ENCODE results near the gene WDCP. TPM values are rescaled to one million over a fixed set of nuclear protein-coding genes. Genes with fewer than 3 reads are reported as not detected.
A peak's percentile ranks its signal among the peaks of the same experiment; 100 is the strongest.
"Not testable (repeated sequence)": the region's sequence is repeated elsewhere in the genome, so short reads cannot be mapped to it uniquely, and the experiment has no call there.

WDCP gene
- polyA plus RNA-seq, 10 donors: 8.3 to 12.2 (median 10.4) TPM

DNA sequence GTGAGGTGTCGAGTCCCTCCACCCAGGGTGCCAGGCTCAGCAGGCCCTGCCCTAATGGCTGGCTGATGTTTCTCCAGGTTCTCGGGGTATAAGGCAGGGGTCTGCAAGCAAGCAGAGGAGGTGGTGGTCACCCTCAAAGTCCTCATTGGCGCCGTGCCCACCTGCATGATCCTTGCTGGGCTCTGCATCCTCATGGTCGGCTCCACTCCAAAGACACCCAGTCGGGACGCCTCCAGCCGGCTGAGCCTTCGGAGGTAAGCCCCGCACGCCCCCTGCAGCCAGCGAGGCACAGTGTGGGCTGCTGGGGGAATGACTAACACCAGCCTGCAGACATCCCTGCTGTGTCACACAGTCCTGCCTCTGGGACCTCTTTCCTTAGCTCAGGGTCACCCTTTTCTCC is 23.2 kb downstream of the WDCP start:
- no peak for DNase-seq

DNA sequence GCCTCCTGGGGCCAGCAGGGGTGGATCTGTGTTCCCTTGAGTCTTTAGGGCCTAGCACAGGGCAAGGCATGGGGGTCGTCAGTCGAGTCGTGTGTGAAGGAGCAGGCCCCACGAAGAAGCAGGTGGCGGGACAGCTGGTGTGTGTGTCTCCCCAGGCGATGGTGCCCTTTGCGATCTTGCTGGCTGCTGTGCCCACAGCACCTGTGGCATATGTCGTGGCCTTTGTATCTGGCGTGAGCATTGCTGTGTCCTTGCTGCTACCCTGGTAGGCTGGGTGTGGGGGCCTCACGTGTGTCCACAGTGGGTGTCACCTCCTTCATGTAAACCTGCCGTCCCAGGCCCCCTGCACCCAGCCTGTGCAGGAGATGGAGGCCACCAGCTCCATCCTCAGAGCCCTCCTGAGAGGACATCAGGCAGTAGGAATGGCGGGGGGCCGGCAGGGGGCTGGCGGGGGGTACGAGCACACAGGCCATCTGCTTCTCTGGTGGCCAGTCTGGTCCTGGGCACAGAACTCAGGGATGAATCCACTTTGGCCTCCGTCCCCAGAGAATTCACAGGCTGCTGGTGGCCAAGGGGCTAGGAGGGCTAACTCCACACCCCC is 24.1 kb downstream of the WDCP start:
- no peak for DNase-seq

DNA sequence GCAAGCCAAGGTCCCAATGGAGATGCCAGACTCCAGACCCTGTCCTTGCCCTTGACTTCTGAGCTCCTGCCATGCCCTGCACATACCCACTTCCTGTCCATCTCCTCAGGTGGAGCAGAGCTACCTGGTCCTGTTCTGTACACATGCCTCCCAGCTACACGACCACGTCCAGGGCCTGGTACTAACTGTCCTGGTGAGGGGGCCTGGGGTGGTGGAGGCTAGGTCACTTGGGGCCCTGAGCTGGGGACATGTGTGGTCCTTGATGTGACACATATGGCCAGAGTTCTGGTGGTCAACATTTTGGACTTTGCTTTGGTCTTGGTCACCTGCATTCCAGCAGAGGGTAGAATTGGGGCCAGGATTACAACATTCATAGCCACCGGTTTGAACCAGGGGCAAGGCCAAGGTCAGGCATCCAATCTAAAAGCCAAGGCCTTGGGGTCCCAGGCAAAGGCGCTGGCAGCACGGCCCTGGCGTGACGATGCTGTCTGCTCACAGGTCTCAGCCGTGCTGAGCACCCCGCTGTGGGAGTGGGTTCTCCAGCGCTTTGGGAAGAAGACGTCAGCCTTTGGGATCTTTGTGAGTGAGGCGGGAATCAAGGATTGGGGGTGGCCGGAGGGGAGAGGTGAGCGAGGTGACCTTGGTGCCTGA is 24.7 kb downstream of the WDCP start:
- no peak for DNase-seq

DNA sequence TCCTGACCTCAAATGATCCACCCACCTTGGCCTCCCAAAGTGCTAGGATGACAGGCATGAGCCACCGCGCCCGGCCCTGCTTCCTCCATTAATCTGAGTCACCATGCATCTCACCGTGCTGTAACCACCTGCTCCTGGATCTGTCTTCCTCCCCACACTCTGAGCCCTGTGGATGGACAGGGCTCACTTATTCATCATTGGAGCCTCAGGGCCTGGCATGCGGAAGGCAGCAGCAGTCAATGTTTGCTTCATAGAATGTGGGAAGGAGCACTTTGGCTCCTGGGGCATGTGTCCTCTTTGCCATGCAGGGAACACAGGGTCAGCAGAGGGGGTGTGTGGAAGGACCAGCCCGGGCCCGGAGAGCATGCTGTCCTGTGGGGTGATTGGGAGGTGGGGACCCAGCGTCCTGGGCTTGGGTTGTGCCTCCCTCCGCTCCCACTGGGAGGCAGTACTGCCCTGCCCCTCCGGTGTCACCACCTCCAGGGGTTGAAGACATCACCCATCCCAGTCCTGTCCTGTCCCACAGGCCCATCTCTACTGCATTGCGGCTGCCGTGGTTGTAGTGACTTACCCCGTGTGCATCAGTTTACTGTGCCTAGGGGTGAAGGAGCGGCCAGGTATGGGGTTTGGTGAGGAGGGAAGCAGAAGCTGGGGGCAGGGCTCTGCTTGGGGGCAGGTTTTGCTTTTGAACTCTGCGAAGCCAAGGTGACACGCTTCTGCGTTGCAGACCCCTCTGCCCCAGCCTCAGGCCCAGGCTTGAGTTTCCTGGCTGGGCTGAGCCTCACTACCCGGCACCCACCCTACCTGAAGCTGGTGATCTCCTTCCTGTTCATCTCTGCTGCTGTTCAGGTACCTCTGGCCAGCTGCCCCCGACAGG is 25.8 kb downstream of the WDCP start:
- no peak for DNase-seq

DNA sequence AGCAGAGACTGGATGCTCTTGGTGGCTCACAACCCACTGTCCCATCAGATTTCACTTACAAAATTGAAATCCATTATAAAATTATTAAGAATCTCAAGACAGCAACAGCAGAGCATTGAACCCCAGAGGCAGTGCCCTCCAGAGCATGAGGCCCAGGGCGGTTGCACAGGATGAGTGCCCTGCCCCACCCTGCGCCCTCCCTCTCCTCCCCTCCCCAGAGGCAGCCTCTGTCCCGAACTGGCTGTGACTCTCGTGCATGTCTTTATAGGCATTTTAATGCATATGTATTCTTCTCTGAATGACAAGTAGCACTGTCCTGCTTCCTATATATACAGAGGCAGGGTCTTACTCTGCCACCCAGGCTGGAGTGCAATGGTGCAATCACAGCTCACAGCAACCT is 26.9 kb downstream of the WDCP start:
- DNase-seq: no peak

DNA sequence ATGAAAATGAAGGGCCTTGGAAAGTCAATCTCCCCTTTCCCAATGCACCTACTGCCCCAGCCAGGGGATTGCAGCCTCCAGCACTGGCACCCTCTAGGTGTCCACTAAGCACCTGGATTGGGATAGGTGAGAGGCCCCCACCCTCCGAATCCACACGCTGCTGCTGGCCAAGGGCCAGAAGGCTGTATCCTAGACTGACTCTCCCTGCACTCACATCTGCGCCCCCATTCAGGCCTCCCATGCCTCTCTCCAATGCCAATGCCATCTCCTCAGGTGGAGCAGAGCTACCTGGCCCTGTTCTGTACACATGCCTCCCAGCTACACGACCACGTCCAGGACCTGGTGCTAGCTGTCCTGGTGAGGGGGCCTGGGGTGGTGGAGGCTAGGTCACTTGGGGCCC is 27.5 kb downstream of the WDCP start:
- no peak for DNase-seq

DNA sequence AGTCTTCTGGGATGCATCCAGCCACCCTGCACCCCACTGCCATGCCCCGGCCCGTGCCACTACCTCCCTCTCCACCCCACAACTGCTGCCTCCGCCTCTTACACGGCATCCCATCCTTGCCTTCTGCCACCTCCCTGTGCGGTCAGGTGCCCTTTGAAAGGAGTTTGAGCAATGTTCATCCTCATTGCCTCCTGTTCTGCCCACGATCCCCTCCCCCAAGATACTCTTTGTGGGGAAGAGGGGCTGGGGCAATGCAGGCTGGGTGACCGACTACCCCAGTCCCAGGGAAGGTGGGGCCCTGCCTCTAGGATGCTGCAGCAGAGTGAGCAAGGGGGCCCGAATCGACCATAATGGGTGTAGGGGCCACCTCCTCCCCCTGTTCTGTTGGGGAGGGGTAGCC is 28.9 kb downstream of the WDCP start:
- no peak for DNase-seq

DNA sequence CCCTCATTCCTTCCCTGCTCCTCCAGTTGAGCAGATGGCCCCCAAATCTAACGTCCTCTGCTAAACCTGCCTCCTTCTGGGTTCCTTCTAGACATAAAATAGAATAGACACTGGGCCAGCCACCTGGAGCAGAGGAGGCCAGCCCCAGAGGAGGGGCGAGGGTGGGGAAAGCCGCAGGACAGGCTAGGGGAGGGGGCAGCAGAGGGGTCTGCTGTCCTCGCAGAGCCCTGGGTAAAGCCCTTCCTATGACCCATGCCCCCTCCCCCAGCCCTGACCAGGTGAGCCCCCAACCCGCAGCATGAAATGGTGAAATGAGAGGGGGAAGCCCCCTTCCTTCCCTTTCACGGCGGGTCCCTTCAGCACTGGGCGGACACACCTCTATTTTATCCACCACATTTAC is 29.5 kb downstream of the WDCP start:
- DNase-seq: no peak

DNA sequence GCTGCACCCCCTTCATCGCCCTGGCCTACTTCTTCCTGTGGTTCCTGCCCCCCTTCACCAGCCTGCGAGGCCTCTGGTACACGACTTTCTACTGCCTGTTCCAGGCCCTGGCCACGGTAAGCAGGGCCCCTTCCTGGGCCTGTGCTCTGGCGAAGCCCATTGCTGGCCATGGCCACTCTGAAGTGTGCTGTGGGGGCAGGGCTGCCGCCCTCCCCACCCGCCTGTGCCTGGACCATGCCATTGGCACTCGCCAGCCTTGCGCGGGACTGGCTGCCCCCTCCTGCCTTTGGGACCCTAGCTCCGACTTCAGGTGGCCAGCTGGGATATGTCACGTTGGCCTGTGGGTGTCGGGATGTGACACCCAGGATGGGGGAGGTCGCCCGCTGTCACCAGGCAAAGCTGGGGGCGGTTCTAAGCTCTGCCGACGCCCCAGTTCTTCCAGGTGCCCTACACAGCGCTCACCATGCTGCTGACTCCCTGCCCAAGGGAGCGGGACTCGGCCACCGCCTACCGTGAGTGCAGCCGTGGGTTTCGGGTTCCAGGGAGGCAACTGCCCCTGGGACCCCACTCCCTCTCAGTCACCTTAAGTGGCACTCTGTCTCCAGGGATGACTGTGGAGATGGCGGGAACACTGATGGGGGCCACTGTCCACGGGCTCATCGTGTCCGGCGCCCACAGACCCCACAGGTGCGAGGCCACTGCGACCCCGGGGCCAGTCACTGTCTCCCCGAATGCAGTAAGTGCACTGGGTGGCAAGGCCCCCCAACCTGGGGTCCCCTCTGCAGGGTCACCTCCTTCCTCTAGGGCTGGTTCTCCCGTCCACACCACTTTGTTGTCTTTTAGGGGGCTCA is 30.1 kb downstream of the WDCP start:
- no peak for DNase-seq

DNA sequence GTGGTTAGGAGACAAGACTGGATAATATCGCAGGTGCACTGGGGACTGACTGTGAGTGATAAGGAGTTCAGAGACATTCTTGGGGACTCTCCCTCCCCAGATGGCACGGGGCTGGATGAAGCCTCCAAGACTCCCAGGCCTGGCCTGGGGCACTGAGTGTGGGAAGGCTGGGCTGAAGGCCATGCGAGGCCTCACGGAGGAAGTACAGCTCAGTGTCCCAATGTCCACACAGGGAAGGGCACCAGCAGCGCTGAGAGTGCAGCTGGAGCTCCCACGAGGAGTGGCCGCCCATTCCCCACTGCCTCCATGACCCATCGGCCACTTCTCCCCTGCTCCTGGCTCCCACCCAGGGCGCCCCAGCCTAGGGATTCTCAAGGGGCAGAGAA is 30.8 kb downstream of the WDCP start:
- DNase-seq: no peak

DNA sequence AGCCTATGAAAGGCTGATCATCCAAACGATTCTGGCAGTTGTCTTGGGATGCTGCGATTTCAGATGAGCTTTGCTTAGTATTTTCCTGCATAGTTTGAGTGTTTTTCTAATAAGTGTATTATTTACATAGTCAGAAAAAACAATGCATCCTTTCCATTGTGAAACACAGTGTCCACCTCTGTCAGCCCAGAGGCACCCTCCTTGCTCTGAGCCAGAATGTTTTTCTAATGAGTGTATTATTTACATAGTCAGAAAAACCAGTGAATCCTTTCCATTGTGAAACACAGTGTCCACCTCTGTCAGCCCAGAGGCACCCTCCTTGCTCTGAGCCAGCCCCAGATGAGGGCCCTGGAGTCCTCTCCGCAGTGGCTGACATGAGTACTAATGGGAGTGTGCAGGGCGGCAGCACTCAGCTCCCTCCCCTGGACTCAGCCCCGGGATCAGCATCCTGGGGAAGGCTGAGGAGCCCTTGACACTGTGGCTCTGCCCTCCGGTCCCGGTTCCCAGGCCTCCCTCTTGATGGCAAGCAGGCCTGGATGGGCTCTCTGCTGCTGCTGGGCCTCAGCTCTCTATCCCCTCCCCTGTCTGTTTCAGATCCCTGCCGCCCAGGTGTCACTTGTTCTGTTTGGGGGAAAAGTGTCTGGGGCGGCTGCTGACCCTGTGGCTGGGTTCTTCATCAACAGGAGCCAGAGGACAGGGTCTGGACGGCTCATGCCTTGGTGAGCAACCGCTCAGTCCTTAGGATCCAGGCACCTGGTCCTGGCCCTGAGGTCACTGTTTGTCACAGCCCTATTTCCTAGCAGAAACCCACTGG is 31.4 kb downstream of the WDCP start:
- no peak for DNase-seq

DNA sequence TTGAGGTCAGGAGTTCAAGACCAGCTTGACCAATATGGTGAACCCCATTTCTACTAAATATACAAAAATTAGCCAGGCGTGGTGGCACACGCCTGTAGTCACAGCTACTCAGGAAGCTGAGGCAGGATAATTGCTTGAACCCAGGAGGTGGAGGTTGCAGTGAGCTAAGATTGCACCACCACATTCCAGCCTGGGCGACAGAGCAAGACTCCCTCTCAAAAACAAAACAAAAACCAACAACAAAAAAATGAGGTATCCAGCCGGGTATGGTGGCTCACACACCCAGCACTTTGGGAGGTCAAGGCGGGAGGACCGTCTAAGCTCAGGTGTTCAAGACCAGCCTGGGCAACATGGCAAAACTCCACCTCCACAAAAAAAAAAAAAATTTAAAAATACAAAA is 32.3 kb downstream of the WDCP start:
- DNase-seq: not testable (repeated sequence)

DNA sequence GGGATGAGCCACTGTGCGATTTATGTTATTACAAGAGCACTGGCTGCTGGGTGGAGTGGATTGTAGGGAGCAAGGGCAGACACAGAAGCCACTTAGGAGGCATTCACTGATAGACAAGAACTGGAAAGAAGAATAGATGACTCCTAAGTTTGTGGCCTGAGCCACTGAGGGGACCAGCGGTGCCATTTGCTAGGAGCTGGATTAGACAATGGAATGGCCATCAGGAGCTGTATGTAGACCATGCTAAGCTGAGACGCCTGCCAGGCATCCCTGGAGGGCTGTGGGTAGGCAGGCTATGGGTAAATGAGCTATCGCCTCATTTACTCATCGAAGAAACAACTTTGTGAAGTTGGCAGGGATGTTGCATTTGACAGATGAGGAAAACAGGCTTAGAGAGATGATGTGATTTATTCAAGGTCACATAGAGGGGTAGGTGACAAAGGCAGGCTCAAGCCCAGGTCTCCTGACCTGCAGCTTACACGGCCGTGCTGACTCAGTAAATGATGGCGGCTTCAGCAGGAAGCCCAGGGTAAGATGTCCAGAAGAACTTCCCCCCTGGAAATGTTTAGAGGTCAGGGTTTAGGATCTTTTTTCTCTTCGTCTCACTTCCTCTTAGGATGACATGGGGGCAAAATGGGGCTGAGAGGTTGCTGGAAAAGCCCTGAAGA is 34.5 kb downstream of the WDCP start:
- DNase-seq: no peak

DNA sequence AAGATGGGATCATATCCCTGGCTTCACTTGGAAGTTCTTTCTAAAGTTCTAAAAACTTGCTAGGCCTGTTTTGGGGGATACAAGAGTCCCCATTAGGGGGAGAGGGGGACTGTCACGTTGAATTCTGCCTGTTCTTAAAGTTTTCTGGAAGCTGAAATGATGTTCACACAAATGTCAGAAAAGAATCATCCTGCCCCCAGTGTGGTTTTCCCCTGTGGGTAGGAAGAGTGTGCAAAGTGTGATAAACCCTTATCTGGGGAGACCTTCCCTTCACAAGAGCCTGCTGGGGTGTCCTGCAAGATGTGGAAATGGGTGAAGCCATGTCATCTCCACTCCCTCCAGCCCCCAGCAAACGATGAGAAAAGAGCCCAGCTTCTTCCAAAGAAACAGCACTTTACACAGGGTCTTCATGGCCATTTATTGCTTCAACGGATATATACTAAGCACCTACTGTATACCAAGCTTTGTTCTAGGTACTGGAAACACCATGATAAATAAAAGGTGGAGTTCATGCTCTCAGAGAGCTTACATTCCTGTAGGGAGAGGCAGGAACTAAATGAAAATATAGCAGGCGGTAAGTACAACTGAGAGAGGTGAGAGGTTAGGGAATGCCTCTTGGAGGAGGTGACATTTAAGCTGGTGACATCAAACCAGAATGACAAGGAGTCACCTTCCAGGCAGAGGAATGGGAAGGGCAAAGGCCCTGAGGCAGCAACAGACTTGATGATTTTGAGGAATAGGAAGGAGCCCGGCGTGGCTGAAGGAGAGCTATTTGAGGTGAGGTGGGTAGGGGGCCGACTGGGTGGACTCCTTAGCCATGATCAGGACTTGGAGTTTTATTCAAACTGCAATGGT is 35.7 kb downstream of the WDCP start:
- no peak for DNase-seq

DNA sequence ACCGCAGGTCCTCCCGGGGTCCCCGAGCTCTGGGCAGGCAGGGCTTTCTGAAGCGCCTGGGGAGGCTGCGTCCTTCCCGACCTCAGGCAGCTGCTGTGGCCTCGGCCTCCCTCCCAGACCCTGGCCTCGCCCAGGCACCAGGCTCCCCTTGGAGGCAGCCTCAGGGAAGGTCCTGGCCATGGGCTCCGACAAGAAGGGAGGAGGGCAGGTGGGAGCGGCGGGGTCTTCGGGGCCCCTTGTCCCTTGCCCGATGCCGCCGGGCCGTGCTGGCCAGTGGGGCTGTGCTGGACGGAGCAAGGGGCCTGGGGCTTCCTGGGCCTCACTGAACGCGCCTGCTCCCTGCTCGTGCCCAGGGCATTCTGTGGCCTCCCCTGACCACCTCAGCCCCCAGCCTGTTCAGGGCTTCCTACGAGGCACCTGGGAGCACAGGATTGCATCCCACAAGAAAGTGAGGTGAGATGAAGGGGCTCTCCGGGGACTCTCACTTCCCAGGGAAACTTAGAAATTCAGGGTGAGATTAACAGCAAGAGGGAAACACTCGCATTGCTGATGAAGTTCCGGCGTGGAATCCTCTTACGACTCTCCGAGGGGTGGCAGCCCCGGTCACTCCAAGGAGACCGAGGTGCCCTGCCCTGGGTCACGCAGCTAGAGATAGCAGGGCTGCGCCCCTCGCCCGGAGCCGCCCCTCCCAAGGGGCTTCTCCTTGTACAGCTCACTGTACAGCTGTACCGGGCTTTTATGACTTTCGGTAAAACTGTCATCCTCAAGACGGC is 36.5 kb downstream of the WDCP start:
- DNase-seq: peak in 1 of 3 donors; percentile 41

DNA sequence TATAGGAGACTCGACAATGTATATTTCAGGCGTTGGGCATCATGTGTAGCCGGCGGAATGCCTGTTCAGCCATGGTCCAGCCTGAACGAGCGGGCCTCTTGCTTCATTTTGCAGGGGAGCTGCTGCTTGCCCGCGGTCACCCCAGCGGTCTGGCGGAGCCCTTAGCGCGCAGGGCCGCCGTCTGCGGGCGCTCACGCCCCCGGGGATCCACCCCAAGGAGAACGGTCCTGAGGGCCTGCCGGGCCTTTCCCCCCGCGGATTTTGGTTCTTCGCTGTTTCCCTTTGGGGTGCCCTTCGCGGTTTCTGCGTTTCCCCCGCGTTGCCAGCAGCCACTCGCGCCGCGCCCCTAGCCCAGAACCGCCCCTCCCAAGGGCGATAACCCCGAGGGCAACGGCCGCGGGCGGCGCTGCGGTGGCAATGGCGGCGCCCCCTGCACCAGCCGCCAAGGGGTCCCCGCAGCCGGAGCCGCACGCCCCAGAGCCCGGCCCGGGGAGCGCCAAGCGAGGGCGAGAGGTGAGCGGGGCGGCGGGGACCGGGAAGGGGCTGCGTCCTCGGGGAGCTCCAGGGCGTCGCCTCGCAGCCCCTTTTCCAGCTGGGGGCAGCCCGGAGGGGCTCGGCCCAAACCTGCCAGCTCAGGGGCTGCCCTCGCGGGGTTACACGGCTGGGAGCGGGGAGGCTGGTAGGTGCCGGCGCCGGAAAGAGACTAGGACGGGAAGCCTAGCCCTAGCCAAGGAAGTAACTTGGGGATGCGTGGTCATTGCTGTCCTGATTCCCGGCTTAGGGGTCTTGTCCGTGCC is 37.3 kb downstream of the WDCP start, which contains the start of gene MFSD2B:
Gene MFSD2B, plus strand, starts transcription at position 406 of the 797 bp plus-strand sequence. Its CDS starts 12 bp downstream, at position 418.
- DNase-seq: peak in 1 of 3 donors; percentile 35

DNA sequence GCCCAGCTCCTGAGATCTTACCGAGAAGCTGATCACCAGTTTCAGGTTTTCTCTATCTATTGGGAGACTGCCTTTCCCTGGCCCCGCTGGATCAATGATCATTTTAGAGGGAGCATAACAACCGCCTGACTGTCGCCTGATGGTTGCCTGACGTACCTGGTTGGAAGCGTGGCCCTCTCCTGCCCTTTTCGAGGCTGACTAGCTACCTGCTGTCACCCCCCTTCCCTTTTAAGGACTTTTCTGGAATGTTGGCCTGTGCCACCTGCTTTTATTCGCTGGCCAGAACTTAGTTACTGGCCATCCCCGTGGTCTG is 37.9 kb downstream of the WDCP start:
- DNase-seq: no peak
